ENCODE data around the gene ZNF574.

ZNF574 gene

GRCh38 chr19:42105368-42105767 is 29.4 kb downstream of the ZNF574 start:
- no peak for DNase-seq

DNA sequence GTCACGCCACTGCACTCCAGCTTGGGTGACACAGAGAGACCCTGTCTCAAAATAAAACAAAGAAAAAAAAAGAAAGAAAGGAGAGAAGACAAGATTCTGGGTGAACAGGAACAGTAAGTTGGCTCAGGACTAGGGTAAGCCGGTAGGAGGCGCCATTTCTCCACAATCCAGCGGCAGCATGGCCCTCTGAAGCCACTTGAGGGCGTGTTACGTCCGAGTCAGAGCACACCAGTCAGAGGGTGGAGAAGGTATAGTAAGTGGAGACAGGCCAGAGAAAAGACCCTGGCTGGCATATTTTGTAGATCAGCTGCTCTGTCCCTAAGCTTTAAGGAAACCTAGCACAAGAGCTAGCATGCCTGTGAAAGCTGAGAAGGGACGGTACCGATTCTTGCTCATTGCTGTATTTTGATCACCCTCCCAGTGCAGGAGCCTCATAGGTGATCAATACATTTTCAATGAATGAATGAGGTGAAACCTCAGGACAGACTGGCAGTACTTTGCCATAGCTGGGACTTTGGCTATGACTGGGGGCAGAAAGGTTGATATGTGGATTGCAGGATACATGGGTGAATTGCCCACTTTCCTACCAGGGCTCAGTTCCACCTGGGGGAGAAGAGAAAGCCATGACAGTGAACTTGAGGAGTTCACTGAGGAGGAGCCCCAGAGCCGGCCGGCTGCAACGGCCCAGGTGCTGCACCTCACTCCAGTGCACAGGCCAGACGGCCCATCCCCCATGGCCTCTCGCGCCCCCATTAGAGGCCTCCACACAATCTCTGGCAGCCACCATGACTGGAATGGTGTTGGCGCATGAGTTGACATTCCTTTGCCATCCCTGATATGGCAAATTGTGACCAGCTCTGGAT is 32.8 kb downstream of the ZNF574 start:
- DNase-seq, result peak; percentile 94

DNA sequence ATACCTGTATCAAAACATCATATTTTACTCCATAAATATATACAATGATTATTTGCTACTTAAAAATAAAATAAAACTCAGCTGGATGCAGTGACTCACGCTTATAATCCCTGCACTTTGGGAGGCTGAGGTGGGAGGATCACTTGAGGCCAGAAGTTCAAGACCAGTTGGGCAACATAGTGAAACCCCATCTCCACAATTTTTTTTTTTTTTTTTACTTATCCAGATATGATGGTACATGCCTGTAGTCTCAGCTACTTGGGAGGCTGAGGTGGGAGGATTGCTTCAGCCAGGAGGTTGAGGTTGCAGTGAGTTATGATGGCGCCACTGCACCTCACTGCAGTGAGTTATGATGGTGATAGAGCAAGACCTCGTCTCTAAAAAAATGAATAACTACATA is 33.9 kb downstream of the ZNF574 start:
- no peak for DNase-seq

DNA sequence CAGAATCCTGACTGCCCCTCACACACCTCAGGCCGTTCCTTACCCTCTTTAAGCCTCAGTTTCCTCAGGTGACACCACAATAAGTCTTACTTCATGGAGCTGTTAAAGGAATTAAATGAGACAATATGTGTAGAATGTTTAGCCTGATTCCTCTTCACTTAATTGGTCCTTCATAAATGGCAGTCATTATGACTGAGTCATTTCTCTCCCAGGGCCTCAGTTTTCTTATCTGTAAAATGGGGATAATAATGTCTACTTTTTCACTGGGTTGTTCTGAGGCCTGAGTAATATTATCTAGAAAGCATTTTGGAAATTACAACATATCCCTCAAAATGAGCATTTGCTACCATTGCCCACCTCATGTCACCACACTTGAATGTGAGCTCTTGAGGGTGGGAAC is 34.7 kb downstream of the ZNF574 start:
- no peak for DNase-seq

- DNase-seq, result no peak
These were observed 35.4 kb downstream of the ZNF574 start for GRCh38 chr19:42111384-42111783.

DNA sequence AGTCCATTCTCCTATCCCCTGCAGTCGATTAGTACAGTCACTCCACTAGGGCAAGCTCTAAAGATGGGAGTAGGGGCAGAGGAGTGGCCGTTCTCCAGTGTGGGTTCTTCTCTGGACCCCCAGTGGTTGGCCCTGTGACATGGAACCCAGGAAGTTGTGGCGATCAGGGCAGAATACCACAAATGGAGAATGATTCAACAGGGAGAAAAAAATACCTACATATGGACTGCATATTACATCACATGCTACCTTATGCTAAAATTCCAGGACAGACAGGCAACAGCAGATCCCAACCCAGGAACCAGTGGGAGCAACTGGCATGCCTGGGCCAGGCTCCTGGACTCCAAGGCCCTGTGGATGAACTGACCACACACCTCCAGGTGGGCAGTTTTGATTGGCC is 35.8 kb downstream of the ZNF574 start:
- DNase-seq, result no peak

GRCh38 chr19:42113641-42114348 is 37.8 kb downstream of the ZNF574 start:
- no peak for DNase-seq

- DNase-seq, result no peak
These were observed 38.4 kb downstream of the ZNF574 start for GRCh38 chr19:42114412-42114811.

DNA sequence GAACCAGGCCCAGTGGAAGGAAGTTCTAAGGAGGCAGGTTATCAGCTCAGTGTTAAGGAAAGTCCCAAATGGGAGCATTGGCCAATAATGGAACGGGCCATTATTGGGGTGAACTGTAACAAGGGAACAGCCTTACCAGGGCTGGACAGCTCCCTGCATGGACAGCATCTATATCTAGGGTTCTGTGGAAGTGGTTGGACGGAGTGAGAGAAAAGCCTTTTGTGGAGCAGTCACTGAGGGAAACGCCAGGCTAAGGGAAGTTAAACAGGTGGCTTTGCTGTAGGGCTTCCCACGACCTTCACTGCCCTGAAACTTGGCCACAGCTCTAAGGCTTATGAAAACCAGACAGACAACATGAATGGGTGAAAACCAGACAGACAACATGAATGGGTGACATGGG is 39.3 kb downstream of the ZNF574 start:
- no peak for DNase-seq

- DNase-seq, result no peak
These were observed 39.7 kb downstream of the ZNF574 start for GRCh38 chr19:42115705-42116104.

GRCh38 chr19:42116308-42117075 is 40.5 kb downstream of the ZNF574 start:
- DNase-seq, result no peak

DNA sequence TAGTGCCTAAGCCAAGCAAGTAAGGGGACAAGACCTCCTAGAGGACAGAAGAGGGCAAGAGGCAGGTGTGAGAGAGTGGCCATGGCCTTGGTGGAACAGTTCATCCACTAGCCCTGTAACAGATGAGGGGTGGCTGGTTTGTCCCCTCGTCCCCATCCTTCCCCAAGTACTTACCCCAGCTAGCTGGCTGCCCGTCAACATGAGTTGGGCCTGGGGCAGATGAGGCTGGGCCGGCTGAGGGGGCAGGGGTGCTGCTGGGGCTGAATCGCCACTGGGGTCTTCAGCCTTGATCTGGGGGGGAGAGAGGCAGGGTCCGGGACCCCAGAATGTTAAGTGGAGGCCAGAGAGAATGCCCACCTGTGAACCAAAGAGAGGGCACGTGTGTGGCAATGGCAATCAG is 41.1 kb downstream of the ZNF574 start:
- DNase-seq, result no peak

- DNase-seq, result no peak
These were observed 44.5 kb downstream of the ZNF574 start for GRCh38 chr19:42120276-42120980.

- DNase-seq, result no peak
These were observed 45.2 kb downstream of the ZNF574 start for GRCh38 chr19:42121036-42121621.

DNA sequence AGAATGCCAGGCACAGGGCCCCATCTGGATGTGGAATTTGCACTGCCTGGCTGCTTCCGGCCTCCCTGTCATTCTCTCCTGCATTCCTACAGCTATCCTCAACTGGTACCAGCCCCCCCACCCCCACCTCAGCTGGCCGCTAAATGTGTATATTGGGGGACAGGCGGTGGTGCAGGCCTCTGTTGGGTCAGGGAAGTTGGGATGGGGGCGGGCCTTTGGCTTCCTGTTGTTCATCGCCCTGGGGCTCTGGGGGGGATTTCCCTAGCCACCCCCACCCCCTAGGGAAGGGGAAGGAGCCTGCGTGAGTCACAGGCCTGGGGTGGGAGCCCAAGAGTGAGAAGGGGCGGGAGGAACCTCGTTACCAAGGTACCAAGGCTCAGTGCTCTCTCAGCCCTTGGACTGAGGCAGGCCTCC is 45.7 kb downstream of the ZNF574 start:
- peak; percentile 83 for DNase-seq

GRCh38 chr19:42122691-42123607 is 47.0 kb downstream of the ZNF574 start:
- peak; percentile 83 for DNase-seq

GRCh38 chr19:42123765-42124164 is 47.8 kb downstream of the ZNF574 start:
- no peak for DNase-seq

- no peak for DNase-seq
These were observed 48.5 kb downstream of the ZNF574 start for GRCh38 chr19:42124386-42124901.

DNA sequence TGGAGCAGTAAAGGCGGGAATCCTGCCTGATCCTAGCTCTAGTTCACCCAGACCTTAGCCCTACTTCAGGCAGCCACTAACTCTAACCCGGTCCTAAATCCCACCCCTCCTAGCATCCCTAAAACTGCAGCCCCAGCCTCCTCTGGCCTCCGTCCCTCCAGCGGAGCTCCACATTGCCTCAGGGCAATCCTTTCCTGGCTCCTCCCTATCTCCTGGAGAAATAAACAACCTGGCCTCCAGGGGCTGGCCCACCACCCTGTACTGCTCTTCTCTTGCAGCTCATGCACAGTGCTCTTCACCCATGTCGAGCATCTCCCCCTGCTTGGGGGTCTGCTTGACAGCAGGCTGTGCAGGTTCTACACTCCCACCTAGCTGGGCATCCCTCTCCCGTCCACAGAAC is 49.6 kb downstream of the ZNF574 start:
- DNase-seq, result no peak

GRCh38 chr19:42126574-42126973 is 50.6 kb downstream of the ZNF574 start:
- DNase-seq, result no peak
